Upper lobe of left lung (tissue), 4 donors: ENCODE results near the gene ABCF3.

Experiments
- POLR2A ChIP-seq, 4 donors: fragments of 450-650 bp; IDR thresholded peaks; one replicate each; pipeline ENCODE4 v1.5.1; 2016 to 2017; ENCODE audit warnings: antibody characterized with exemption in 4 of 4, mild to moderate bottlenecking in 2 of 4
- TF ChIP-seq, protein P1 (sequence below), 6 experiments: fragments of 450-650 bp in 4 of 6; fragments of 200-600 bp in 2 of 6; sonication (generic) in 2 of 6; IDR thresholded peaks; one replicate each; pipeline ENCODE4 v1.5.1; 2016 to 2019; ENCODE audit warnings: antibody characterized with exemption in 6 of 6

DNA sequence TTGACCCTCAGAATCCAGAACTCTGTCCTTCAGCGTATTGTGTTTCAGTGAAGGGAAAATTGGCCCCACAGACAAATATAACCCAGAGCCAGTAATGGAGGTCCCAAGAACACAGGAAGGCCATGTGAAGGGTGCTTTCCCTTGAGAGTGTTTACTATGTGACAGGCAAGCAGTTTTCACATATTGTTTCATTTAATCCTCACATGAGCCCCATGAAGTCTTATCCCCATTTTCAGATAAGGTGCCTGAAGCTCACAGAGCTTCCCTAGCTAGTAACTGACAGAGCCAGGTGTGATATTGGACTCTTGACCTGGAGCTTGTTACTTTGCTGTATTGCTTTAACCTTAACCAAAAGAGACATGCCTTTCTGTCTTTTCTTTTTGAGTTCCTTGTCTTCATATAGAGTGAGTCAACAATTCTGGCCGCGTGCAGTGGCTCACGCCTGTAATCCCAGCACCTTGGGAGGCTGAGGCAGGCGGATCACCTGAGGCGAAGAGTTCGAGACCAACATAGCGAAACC, 40.2 kb upstream of the ABCF3 start:
- TF ChIP-seq, protein P1, sequence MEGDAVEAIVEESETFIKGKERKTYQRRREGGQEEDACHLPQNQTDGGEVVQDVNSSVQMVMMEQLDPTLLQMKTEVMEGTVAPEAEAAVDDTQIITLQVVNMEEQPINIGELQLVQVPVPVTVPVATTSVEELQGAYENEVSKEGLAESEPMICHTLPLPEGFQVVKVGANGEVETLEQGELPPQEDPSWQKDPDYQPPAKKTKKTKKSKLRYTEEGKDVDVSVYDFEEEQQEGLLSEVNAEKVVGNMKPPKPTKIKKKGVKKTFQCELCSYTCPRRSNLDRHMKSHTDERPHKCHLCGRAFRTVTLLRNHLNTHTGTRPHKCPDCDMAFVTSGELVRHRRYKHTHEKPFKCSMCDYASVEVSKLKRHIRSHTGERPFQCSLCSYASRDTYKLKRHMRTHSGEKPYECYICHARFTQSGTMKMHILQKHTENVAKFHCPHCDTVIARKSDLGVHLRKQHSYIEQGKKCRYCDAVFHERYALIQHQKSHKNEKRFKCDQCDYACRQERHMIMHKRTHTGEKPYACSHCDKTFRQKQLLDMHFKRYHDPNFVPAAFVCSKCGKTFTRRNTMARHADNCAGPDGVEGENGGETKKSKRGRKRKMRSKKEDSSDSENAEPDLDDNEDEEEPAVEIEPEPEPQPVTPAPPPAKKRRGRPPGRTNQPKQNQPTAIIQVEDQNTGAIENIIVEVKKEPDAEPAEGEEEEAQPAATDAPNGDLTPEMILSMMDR (IDR thresholded peaks at IDR 0.05), result no peak
- no peak for TF ChIP-seq POLR2A (IDR thresholded peaks at IDR 0.05)
